NCI-H82 treated with DMSO at 0.1 percent for 48 hours (cell line): Measurements from ENCODE around the gene SYT1.

ENCODE experiments used
- DNase-seq: peaks from one replicate; lab custom pipeline; 2025; ENCODE audit not compliant: unreplicated experiment; lab: John Stamatoyannopoulos, UW

SYT1 gene

GRCh38 chr12:79380402-79380801 lies 515.8 kb downstream of the SYT1 start:
- no peak for DNase-seq

DNA sequence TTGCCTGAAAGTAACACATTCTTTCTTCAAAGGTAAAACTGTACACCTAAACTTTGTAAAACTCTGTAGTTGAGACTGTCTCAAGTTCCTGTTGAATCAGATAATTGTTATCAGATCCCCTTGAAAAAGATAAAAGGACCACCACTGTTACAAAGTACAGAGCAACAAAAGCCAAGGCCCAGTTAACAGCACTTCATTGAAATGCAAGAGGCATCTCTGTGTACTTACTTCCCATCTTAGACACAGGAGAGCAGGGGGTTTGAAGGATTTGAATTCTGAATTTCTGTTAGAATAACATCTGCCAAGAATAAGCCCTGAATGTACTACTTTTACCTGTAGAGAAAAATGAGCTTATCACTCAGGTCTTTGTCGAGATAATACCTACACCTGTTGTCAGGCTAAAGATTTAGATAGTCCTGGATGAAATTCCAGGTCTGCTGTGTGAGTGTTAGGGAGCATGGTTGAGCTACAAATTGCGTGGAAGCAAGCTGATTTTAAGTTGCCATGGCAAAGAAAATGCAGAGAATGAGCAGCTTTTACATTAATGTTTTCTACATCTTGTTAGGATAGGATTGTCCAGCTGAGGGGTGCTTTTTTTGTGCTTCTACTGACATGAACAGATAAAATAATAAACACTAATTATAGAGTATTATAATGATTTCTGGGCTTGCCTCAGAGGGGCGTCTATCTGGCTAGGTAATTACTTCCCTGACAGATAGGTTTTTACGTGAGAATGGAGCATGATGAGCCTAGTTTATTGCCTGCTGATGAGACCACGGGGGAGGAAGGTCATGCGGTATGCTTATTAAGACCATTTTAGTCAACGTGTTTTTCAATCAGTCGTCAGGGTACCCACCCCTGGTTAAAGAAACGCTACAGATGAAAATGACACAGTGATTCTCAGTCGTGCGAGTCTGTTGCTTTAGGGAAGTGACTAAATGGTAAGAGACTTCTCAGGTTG lies 517.0 kb downstream of the SYT1 start:
- no peak for DNase-seq

GRCh38 chr12:79384551-79384950 lies 520.0 kb downstream of the SYT1 start:
- DNase-seq = no peak

DNA sequence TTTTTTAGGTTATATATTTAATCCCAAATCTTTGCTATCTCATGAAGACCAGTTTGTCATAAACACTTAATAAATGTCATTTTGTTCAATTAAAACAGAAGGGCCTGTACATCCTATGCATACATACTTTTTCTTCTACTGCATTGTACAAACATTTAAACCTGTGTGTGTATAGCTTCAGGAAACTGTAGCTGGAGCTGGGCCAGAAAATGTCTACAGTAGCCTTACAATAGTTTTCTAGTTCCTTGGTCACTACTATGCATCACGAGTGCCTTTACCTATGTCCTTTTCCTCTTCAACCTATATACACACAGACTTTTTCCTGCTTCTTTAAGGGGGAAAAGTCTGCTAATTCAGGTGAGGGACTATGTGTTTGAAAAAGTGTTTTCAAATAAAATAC lies 523.4 kb downstream of the SYT1 start:
- DNase-seq = no peak

DNA sequence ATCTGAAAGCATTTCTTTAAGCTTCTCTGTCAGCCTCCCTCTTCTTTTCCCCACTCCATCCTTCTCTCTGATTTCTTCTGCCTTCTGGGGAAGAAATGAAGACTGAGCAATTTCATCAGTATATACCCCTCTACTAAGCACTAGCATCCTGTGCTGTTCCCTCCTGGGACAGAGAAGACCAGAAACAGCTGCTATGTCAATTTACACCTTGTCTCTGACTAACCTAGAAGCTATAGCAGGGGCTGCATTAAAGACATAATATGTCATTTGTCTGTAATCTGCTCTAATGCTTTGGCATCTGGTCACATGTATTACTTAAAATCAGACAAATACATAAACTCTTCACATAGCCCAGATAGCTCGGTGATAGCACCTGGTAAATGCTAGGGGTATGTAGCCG lies 529.3 kb downstream of the SYT1 start:
- no peak for DNase-seq

DNA sequence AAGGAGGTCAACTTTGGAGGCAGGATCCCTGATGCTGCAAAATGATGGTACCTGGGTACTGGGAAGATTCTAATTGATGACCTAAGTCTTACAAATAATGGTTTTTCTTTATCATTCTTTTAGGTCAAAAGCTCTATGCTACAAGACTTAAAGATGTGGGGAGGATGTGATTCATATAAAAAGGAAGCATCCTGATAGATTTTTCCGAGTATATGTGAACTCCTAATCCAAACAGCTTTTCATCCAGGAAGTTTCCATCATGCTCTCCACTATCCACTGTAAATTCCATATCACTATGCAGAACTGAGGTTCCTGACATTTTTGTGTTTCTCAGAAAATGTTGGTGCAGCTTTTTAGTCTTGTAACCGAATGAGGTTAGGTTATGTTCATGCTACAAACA lies 533.0 kb downstream of the SYT1 start:
- DNase-seq = no peak

GRCh38 chr12:79400481-79400880 lies 535.9 kb downstream of the SYT1 start:
- DNase-seq = no peak

- DNase-seq = no peak
These were observed 538.0 kb downstream of the SYT1 start for GRCh38 chr12:79402606-79403005.

DNA sequence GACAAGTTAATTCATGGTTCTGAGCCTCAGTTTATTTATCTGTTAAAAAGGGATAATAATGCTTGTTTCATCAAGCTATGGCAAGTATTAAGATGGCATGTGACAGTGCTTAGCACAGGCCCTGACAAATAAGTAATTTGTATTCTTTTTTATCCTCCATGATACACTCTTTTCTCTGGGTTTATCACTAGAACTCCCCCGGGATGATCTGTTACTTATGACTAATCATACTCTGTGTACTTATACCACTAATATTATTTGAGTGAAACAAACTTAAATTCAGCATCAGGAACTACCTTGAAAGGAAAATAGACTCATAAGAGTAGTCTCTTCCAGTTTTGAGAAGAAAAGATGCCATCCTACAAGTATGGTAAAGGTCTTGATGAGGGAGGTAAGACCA lies 542.4 kb downstream of the SYT1 start:
- no peak for DNase-seq

- DNase-seq = no peak
These were observed 543.4 kb downstream of the SYT1 start for GRCh38 chr12:79407671-79408622.

DNA sequence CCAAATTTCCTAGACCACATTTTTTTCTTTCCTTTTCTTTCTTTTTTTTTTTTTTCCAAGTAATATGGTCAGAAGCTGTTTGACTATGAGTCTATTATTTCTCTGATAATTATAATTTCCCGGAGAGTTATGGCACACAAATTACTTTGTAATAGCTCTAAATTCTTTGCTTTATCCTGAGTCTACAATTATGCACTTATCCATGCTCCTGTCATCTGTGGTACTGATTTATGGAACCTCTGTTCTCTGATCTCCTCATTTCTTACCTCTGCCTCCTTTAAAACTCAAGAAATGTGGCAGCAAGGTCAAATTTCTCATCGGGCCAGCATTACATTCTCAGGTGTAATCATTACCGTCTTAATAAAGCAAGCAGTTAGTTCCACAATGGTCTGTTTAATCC lies 544.1 kb downstream of the SYT1 start:
- no peak for DNase-seq

GRCh38 chr12:79409562-79409961 lies 545.0 kb downstream of the SYT1 start:
- DNase-seq = no peak

GRCh38 chr12:79411791-79412190 lies 547.2 kb downstream of the SYT1 start:
- DNase-seq = no peak

DNA sequence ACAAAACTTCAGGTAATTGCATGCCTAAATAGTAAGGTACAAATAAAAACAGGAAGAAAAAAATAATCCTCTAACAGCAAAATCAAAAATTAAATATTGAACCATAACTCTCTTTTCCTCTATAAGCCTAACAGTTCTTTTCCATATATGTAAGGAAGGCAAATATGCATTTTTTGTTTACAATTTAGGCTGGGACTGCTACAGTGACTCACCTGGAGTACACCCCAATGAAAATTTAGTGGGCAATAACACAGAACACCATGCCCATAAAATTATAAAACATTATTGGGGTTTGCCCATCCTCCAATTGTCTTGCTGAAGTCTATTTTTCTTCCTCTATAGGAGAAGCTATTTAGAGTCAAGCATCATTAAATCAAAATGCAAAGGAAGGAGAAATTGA lies 549.2 kb downstream of the SYT1 start:
- no peak for DNase-seq

DNA sequence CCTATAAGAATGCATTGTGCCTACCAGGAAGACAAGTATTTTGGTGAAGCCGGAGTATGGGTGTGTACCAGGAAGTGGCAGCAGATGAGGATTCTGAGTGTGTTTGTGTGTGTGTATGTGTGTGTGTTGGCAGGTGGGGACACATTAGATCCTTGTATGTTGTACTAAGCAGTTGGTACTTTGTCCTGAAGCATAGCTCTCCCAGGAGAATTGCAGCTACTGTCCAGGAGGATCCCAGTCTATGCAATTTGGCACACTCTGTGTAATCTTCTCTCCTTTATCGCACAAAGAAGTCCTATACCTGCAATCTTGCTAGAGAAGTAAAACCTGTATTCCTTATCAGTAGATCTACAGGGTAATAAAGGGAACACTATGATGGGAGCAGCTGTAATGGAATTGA lies 549.7 kb downstream of the SYT1 start:
- no peak for DNase-seq

GRCh38 chr12:79415321-79415720 lies 550.7 kb downstream of the SYT1 start:
- DNase-seq = no peak

- no peak for DNase-seq
These were observed 551.3 kb downstream of the SYT1 start for GRCh38 chr12:79415746-79416435.

DNA sequence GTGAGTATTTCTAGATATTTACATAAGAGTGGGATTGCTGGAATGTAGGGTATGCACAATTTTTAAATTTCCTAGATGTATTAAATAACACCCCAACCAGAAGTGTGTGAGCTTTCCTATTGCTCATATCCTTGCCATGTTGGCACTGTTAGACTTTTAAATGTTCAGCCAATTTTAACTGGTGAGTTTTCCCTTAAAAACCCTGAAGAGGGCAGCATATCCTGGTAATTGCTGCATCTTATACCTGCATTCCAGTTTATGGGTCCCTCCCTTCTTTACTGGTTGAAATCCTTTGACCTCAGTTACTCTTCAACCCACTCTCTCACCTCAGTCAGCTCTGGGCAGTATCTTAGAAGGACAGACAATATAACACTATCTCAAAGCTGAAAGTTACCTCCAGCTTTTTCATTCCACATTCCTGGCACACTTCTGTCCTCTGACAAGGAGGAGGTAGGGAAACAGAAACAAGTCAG lies 555.6 kb downstream of the SYT1 start:
- DNase-seq = no peak

DNA sequence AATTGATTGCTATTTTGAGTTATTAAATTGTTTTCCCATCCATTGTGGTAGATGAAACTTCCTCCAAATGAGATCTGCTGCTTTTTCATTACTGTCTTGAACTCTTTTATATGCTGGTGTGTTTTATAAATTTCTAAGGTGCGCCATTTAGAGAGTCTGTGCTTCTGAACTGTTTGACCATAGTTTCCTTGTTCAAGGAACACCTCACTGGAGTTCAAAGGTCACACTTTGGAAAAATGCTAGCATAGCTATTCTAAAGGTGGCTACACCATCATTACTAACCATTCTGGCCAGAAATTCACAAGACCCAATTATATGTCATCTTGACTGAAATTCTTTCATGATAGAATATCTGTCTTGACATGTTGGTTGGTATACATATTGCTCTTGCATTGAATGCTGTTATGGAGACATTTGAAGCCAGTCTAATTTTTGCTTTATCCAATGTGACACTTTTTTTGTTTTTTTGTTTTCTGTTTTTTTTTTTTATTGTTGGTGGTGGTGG lies 556.7 kb downstream of the SYT1 start:
- no peak for DNase-seq

- no peak for DNase-seq
These were observed 557.7 kb downstream of the SYT1 start for GRCh38 chr12:79422060-79422812.
